ENCODE results near the gene DNM3. TPM values are rescaled to one million over a fixed set of nuclear protein-coding genes. Genes with fewer than 3 reads are reported as not detected.

The DNM3 gene
- total RNA-seq, 6 experiments from 2014 or later, result 0.25 to 0.73 (median 0.39) TPM

DNA sequence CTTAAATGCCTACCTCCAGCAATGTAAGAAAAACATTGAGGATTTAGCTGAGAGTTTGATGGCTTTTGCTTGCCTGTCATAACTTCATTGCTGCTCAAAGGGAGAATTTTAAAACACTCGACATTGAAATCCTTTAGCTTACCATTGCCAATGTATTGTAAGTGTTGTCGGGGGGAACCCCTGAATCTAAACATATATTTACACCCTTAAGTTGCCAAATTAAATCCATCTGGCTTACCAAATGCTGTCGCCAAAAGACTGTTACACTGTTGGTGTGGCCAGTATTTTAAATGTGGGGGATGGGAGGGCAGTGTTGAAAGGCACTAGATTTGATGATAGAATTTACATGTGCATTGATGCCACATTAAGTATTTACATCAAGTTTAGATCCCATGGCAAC is 554.3 kb downstream of the DNM3 start:
- DNase-seq, result no peak
- no peak overlapping the region for H3K27ac Mint-ChIP-seq
- H3K9me3 Mint-ChIP-seq, result no peaks in the 10 kb centered on the region
- no peaks in the 10 kb centered on the region for H3K27me3 Mint-ChIP-seq (ENCODE audit: insufficient read depth)
- H3K36me3 Mint-ChIP-seq (ENCODE audit: low read depth), result no peaks in the 10 kb centered on the region
- peaks cover 70% of the 10 kb centered on the region for H3K4me1 Mint-ChIP-seq (ENCODE audit: low read depth)
- TF ChIP-seq, protein P1, sequence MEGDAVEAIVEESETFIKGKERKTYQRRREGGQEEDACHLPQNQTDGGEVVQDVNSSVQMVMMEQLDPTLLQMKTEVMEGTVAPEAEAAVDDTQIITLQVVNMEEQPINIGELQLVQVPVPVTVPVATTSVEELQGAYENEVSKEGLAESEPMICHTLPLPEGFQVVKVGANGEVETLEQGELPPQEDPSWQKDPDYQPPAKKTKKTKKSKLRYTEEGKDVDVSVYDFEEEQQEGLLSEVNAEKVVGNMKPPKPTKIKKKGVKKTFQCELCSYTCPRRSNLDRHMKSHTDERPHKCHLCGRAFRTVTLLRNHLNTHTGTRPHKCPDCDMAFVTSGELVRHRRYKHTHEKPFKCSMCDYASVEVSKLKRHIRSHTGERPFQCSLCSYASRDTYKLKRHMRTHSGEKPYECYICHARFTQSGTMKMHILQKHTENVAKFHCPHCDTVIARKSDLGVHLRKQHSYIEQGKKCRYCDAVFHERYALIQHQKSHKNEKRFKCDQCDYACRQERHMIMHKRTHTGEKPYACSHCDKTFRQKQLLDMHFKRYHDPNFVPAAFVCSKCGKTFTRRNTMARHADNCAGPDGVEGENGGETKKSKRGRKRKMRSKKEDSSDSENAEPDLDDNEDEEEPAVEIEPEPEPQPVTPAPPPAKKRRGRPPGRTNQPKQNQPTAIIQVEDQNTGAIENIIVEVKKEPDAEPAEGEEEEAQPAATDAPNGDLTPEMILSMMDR (IDR thresholded peaks at IDR 0.05), result no peak
- no peak overlapping the region for H3K4me3 Mint-ChIP-seq

GRCh38 chr1:172397221-172397620 is 555.9 kb downstream of the DNM3 start:
- TF ChIP-seq, protein P1 (IDR thresholded peaks at IDR 0.05), result no peak
- H3K4me1 Mint-ChIP-seq (ENCODE audit: low read depth), result peaks cover 64% of the 10 kb centered on the region

GRCh38 chr1:172397633-172398032 is 556.3 kb downstream of the DNM3 start:
- Mint-ChIP-seq H3K27me3 (ENCODE audit: insufficient read depth) (no peaks in the 10 kb centered on the region), H3K27ac (no peak overlapping the region), H3K4me1 (ENCODE audit: low read depth) (peaks cover 64% of the 10 kb centered on the region), H3K36me3 (ENCODE audit: low read depth) (no peaks in the 10 kb centered on the region), H3K4me3 (no peak overlapping the region), H3K9me3 (no peaks in the 10 kb centered on the region)
- no peak for DNase-seq
- TF ChIP-seq, protein P1 (IDR thresholded peaks at IDR 0.05), result no peak

More at GRCh38 chr1:172397221-172397620, 555.9 kb downstream of the DNM3 start:
- no peak overlapping the region for H3K4me3 Mint-ChIP-seq
- H3K9me3 Mint-ChIP-seq, result no peaks in the 10 kb centered on the region
- no peak overlapping the region for H3K27ac Mint-ChIP-seq
- no peak for DNase-seq
- no peaks in the 10 kb centered on the region for H3K27me3 Mint-ChIP-seq (ENCODE audit: insufficient read depth)
- H3K36me3 Mint-ChIP-seq (ENCODE audit: low read depth), result no peaks in the 10 kb centered on the region

DNA sequence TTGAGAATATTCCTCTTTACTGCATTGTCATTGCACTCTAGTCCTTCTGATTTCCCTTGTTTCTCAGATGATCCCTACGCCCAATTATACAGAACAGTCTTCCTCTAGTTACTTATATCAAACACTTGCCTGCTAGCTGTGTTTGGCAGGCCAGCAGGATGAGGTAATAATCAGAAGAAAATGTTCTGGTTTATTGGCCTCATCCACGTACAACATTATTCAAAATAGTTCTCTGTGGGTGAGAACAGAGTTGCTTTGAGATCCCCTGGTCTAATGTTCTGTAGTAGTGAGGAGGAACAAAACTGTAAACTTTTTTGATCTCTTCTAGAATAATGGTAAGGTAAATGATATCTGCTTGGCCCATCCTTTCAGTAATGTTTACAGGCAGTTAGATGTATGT is 556.9 kb downstream of the DNM3 start:
- TF ChIP-seq, protein P1 (IDR thresholded peaks at IDR 0.05), result no peak
- Mint-ChIP-seq H3K4me1 (ENCODE audit: low read depth) (peaks cover 62% of the 10 kb centered on the region), H3K27ac (peak overlapping the region; percentile 83), H3K27me3 (ENCODE audit: insufficient read depth) (no peaks in the 10 kb centered on the region), H3K4me3 (no peak overlapping the region), H3K9me3 (no peaks in the 10 kb centered on the region), H3K36me3 (ENCODE audit: low read depth) (no peaks in the 10 kb centered on the region)
- no peak for DNase-seq

- Mint-ChIP-seq H3K36me3 (ENCODE audit: low read depth) (no peaks in the 10 kb centered on the region), H3K9me3 (no peaks in the 10 kb centered on the region), H3K27ac (peak overlapping the region; percentile 83), H3K4me3 (peak overlapping the region; percentile 72), H3K27me3 (ENCODE audit: insufficient read depth) (no peaks in the 10 kb centered on the region), H3K4me1 (ENCODE audit: low read depth) (peaks cover 60% of the 10 kb centered on the region)
- peak; percentile 97 for DNase-seq
- TF ChIP-seq, protein P1 (IDR thresholded peaks at IDR 0.05), result peak; percentile 89
Measured at GRCh38 chr1:172398970-172399755, 557.9 kb downstream of the DNM3 start.

Data from HFFc6 (cell line).